Muscle of leg (tissue), 11 donors: ENCODE results near the gene INTS15. TPM values are rescaled to one million over a fixed set of nuclear protein-coding genes. Genes with fewer than 3 reads are reported as not detected.
"Not testable (repeated sequence)": the region's sequence is repeated elsewhere in the genome, so short reads cannot be mapped to it uniquely, and the experiment has no call there.

Experiments used
- DNase-seq: peaks from one replicate; pipeline ENCODE4 v3.0.0; 2013
- H3K27ac ChIP-seq: one replicate; pipeline ENCODE4 v1.5.1; 2013; ENCODE audit warnings: mild to moderate bottlenecking, low read length, control low read depth
- H3K27me3 ChIP-seq: one replicate; pipeline ENCODE4 v1.6.1; 2013; ENCODE audit warnings: low read length; ENCODE audit not compliant: control insufficient read depth, insufficient read depth
- H3K36me3 ChIP-seq: one replicate; pipeline ENCODE4 v1.6.1; 2013; ENCODE audit warnings: low read length; ENCODE audit not compliant: control insufficient read depth, insufficient read depth
- H3K4me1 ChIP-seq: one replicate; pipeline ENCODE4 v1.6.1; 2013; ENCODE audit warnings: low read length; ENCODE audit not compliant: control insufficient read depth, insufficient read depth
- H3K4me3 ChIP-seq: one replicate; pipeline ENCODE4 v1.5.1; 2013; ENCODE audit warnings: low read length, control low read depth
- H3K9me3 ChIP-seq: replicated peaks from 2 replicates; pipeline ENCODE4 v1.6.1; 2013; ENCODE audit warnings: low read depth, low read length; ENCODE audit not compliant: control insufficient read depth
- WGBS: methylation state at CpG from one replicate; pipeline ENCODE4 v1.1.5; 2013; ENCODE audit warnings: missing lambda C conversion rate; ENCODE audit not compliant: insufficient coverage; 5-methylcytosine and 5-hydroxymethylcytosine counted together
- polyA plus RNA-seq, 8 donors: library from polyadenylated mRNA; unstranded; fragments of 120-200 nt; gene quantifications; one replicate each; pipeline versions ENCODE4 v1.2.1 to v1.2.3, GENCODE V29; 2013; ENCODE audit warnings: inconsistent platforms in 1 of 8, low replicate concordance in 1 of 8; ENCODE audit not compliant: insufficient read length in 8 of 8, insufficient read depth in 1 of 8
- total RNA-seq: library from RNA; stranded (reverse); fragments of 120-200 nt; gene quantifications from one replicate; pipeline ENCODE4 v1.2.4, GENCODE V29; 2013

Gene INTS15
- total and polyA plus RNA-seq, 9 donors: 11.6 to 27.6 (median 24.2) TPM

- WGBS: 36% methylated on average over 2 of the region's 7 CpGs
- Histone ChIP-seq H3K27ac (no peak overlapping the region), H3K36me3 (no peaks in the 10 kb centered on the region), H3K27me3 (no peaks in the 10 kb centered on the region), H3K4me3 (no peak overlapping the region), H3K4me1 (peaks cover 6% of the 10 kb centered on the region), H3K9me3 (no peaks in the 10 kb centered on the region)
- no peak for DNase-seq
Observed at GRCh38 chr7:6631605-6632004, 41.8 kb downstream of the INTS15 start.

GRCh38 chr7:6634021-6634420 lies 44.2 kb downstream of the INTS15 start:
- H3K4me1 ChIP-seq: peaks cover 20% of the 10 kb centered on the region
- peaks cover 5% of the 10 kb centered on the region for H3K36me3 ChIP-seq
- H3K4me3 ChIP-seq: no peak overlapping the region
- H3K9me3 ChIP-seq: no peaks in the 10 kb centered on the region
- 80% methylated on average over 3 of the region's 8 CpGs for WGBS
- DNase-seq: no peak
- no peak overlapping the region for H3K27ac ChIP-seq
- H3K27me3 ChIP-seq: no peaks in the 10 kb centered on the region

- WGBS: 60% methylated on average over 1 of the region's 5 CpGs
- H3K27me3 ChIP-seq, H3K9me3 ChIP-seq, H3K4me3 ChIP-seq, DNase-seq, H3K27ac ChIP-seq: not testable (repeated sequence)
- peaks cover 14% of the 10 kb centered on the region for H3K36me3 ChIP-seq
- H3K4me1 ChIP-seq: peaks cover 21% of the 10 kb centered on the region
Observed at GRCh38 chr7:6634971-6635370, 45.1 kb downstream of the INTS15 start.

GRCh38 chr7:6636741-6637543 lies 47.1 kb downstream of the INTS15 start, which contains the start of gene ZNF316:
TSS of gene ZNF316 (plus strand) at chr7:6637318. CDS start at chr7:6642410, 5,092 bp downstream.
- H3K36me3 ChIP-seq: peaks cover 32% of the 10 kb centered on the region
- H3K27me3 ChIP-seq: no peaks in the 10 kb centered on the region
- DNase-seq: peak; percentile 69
- peaks cover 21% of the 10 kb centered on the region for H3K4me1 ChIP-seq
- H3K9me3 ChIP-seq: no peaks in the 10 kb centered on the region
- peak within 1 kb of the TSS; percentile 75 for H3K4me3 ChIP-seq
- WGBS: under 1% methylated on average over 100 of the region's 104 CpGs
- no peak within 1 kb of the TSS for H3K27ac ChIP-seq

GRCh38 chr7:6637544-6638229 lies 47.9 kb downstream of the INTS15 start:
- Histone ChIP-seq H3K9me3 (no peaks in the 10 kb centered on the region), H3K27me3 (no peaks in the 10 kb centered on the region), H3K4me3 (peak overlapping the region; percentile 62), H3K4me1 (peaks cover 21% of the 10 kb centered on the region), H3K36me3 (peaks cover 40% of the 10 kb centered on the region), H3K27ac (no peak overlapping the region)
- peak; percentile 43 for DNase-seq
- 2% methylated on average over 60 of the region's 60 CpGs for WGBS

GRCh38 chr7:6639032-6639431 lies 49.2 kb downstream of the INTS15 start:
- Histone ChIP-seq H3K9me3 (no peaks in the 10 kb centered on the region), H3K4me3 (no peak overlapping the region), H3K27ac (no peak overlapping the region), H3K36me3 (peaks cover 53% of the 10 kb centered on the region), H3K4me1 (peaks cover 21% of the 10 kb centered on the region), H3K27me3 (no peaks in the 10 kb centered on the region)
- 83% methylated on average over 2 of the region's 4 CpGs for WGBS
- DNase-seq: no peak

GRCh38 chr7:6639627-6640026 lies 49.8 kb downstream of the INTS15 start:
- Histone ChIP-seq H3K36me3 (peaks cover 58% of the 10 kb centered on the region), H3K27ac (no peak overlapping the region), H3K27me3 (no peaks in the 10 kb centered on the region), H3K4me1 (peaks cover 21% of the 10 kb centered on the region), H3K9me3 (no peaks in the 10 kb centered on the region), H3K4me3 (no peak overlapping the region)
- DNase-seq: no peak
- WGBS: 96% methylated on average over 11 of the region's 11 CpGs

GRCh38 chr7:6640246-6640721 lies 50.5 kb downstream of the INTS15 start:
- Histone ChIP-seq H3K4me3 (no peak overlapping the region), H3K27me3 (no peaks in the 10 kb centered on the region), H3K36me3 (peaks cover 64% of the 10 kb centered on the region), H3K27ac (no peak overlapping the region), H3K9me3 (no peaks in the 10 kb centered on the region), H3K4me1 (peaks cover 21% of the 10 kb centered on the region)
- DNase-seq: peak; percentile 43
- WGBS: 55% methylated on average over 5 of the region's 11 CpGs

- no peak for DNase-seq
- H3K4me1 ChIP-seq: peaks cover 16% of the 10 kb centered on the region
- WGBS: 83% methylated on average over 13 of the region's 15 CpGs
- no peak overlapping the region for H3K27ac ChIP-seq
- H3K4me3 ChIP-seq: no peak overlapping the region
- H3K27me3 ChIP-seq: no peaks in the 10 kb centered on the region
- peaks cover 69% of the 10 kb centered on the region for H3K36me3 ChIP-seq
- no peaks in the 10 kb centered on the region for H3K9me3 ChIP-seq
Observed at GRCh38 chr7:6641305-6642035, 51.6 kb downstream of the INTS15 start.
